GM23338 (cell line): ENCODE measurements around the gene TUBA1C. TPM values are rescaled to one million over a fixed set of nuclear protein-coding genes. Genes with fewer than 3 reads are reported as not detected.

Experiments
- ATAC-seq: fragments of 200-7000 bp; cut with Tn5 transposase; 3 replicates; pipeline ENCODE4 v1.9.1; 2020
- DNase-seq: peaks from one replicate; pipeline ENCODE4 v3.0.0-alpha.2; 2015; ENCODE audit warnings: low spot score
- H2AFZ ChIP-seq: fragments of 200-600 bp; sonication (generic); 2 replicates; pipeline ENCODE4 v1.8.0; 2016; ENCODE audit warnings: antibody characterized with exemption, mild to moderate bottlenecking, moderate library complexity
- H3F3A ChIP-seq: fragments of 200-600 bp; sonication (generic); replicated peaks from 2 replicates; pipeline ENCODE4 v1.8.0; 2017; ENCODE audit warnings: antibody characterized with exemption, mixed run types, low read depth
- H3K27ac ChIP-seq: fragments of 200-600 bp; sonication (generic); 2 replicates; pipeline ENCODE4 v1.6.1; 2016; ENCODE audit warnings: low read depth
- H3K27me3 ChIP-seq: fragments of 200-600 bp; sonication (generic); 2 replicates; pipeline ENCODE4 v1.8.0; 2016; ENCODE audit warnings: mild to moderate bottlenecking, mixed run types, moderate library complexity; ENCODE audit not compliant: insufficient read depth
- H3K36me3 ChIP-seq: fragments of 200-600 bp; sonication (generic); 2 replicates; pipeline ENCODE4 v1.8.0; 2016; ENCODE audit warnings: mild to moderate bottlenecking; ENCODE audit not compliant: insufficient read depth
- H3K4me1 ChIP-seq: fragments of 200-600 bp; sonication (generic); 2 replicates; pipeline ENCODE4 v1.8.0; 2016; ENCODE audit warnings: mild to moderate bottlenecking, moderate library complexity; ENCODE audit not compliant: insufficient read depth
- H3K4me2 ChIP-seq: fragments of 200-600 bp; sonication (generic); 2 replicates; pipeline ENCODE4 v1.7.1; 2017; ENCODE audit warnings: mixed run types
- H3K4me3 ChIP-seq: fragments of 200-600 bp; sonication (generic); 2 replicates; pipeline ENCODE4 v1.6.1; 2016; ENCODE audit warnings: mixed run types
- H3K79me2 ChIP-seq: fragments of 200-600 bp; sonication (generic); replicated peaks from 2 replicates; pipeline ENCODE4 v1.8.0; 2017; ENCODE audit warnings: mild to moderate bottlenecking; ENCODE audit not compliant: insufficient read depth
- H3K9me2 ChIP-seq: fragments of 200-600 bp; sonication (generic); 2 replicates; pipeline ENCODE4 v1.8.0; 2017; ENCODE audit not compliant: insufficient read depth
- H4K20me1 ChIP-seq: fragments of 200-600 bp; sonication (generic); replicated peaks from 2 replicates; pipeline ENCODE4 v1.8.0; 2017; ENCODE audit warnings: mild to moderate bottlenecking; ENCODE audit not compliant: insufficient read depth
- H3K27ac Mint-ChIP-seq: 2 replicates; pipeline ENCODE4 v1.8.0; 2020; ENCODE audit warnings: inconsistent platforms, mild to moderate bottlenecking, moderate library complexity, mixed read lengths
- H3K27me3 Mint-ChIP-seq: 3 replicates; pipeline ENCODE4 v1.8.0; 2022; ENCODE audit warnings: low read depth, mild to moderate bottlenecking, moderate library complexity, mixed read lengths, inconsistent platforms; ENCODE audit not compliant: insufficient read depth, poor library complexity
- H3K36me3 Mint-ChIP-seq: 3 replicates; pipeline ENCODE4 v1.8.0; 2021; ENCODE audit warnings: low read depth, mild to moderate bottlenecking, inconsistent platforms, moderate library complexity, mixed read lengths
- H3K4me1 Mint-ChIP-seq: 3 replicates; pipeline ENCODE4 v1.8.0; 2020; ENCODE audit warnings: mild to moderate bottlenecking, inconsistent platforms, mixed read lengths
- H3K4me3 Mint-ChIP-seq: 3 replicates; pipeline ENCODE4 v1.8.0; 2021; ENCODE audit warnings: moderate library complexity, mild to moderate bottlenecking, inconsistent platforms, mixed read lengths
- H3K9me3 Mint-ChIP-seq: 3 replicates; pipeline ENCODE4 v1.8.0; 2020; ENCODE audit warnings: moderate library complexity, mild to moderate bottlenecking, inconsistent platforms, mixed read lengths
- CREB1 ChIP-seq: fragments of 250-450 bp; sonication (Bioruptor Pico); IDR thresholded peaks from 2 replicates; pipeline ENCODE4 v1.5.0; 2020; ENCODE audit warnings: low read depth, mild to moderate bottlenecking, moderate library complexity
- EZH2 ChIP-seq: fragments of 200-600 bp; sonication (generic); IDR thresholded peaks from one replicate; pipeline ENCODE4 v1.8.0; 2017; ENCODE audit warnings: antibody characterized with exemption, mild to moderate bottlenecking, low read depth; ENCODE audit not compliant: unreplicated experiment
- EZH2phosphoT487 ChIP-seq: fragments of 200-600 bp; sonication (generic); IDR thresholded peaks from one replicate; pipeline ENCODE4 v1.8.1; 2018; ENCODE audit warnings: antibody characterized with exemption; ENCODE audit not compliant: unreplicated experiment
- JUNB ChIP-seq: IDR thresholded peaks from one replicate; pipeline ENCODE4 v1.6.1; 2016; ENCODE audit warnings: antibody characterized with exemption; ENCODE audit not compliant: unreplicated experiment
- STAT1 ChIP-seq: IDR thresholded peaks from one replicate; pipeline ENCODE4 v1.6.1; 2016; ENCODE audit warnings: antibody characterized with exemption; ENCODE audit not compliant: unreplicated experiment
- ZNF114 ChIP-seq: fragments of 250-450 bp; sonication (Bioruptor Pico); IDR thresholded peaks from 2 replicates; pipeline ENCODE4 v1.5.0; 2020; ENCODE audit warnings: mild to moderate bottlenecking, moderate library complexity
- ZNF331 ChIP-seq: fragments of 250-450 bp; sonication (Bioruptor Pico); IDR thresholded peaks from 2 replicates; pipeline ENCODE4 v1.5.0; 2020; ENCODE audit warnings: low read depth, mild to moderate bottlenecking, moderate library complexity
- polyA plus RNA-seq: library from polyadenylated mRNA; unstranded; fragments of >200 nt; fragmentation: Nextera tagmentation; extraction: Ambion mirVana; gene quantifications from 2 replicates; pipeline ENCODE4 v1.2.1, GENCODE V29; 2016
- total RNA-seq: library from RNA; depleted of rRNA; stranded (reverse); fragments of >200 nt; shearing (Covaris generic); gene quantifications from 2 replicates; pipeline ENCODE4 v1.2.3, GENCODE V29; 2014

The TUBA1C gene
- total and polyA plus RNA-seq, 2 experiments from 2014 or later, result 191 to 728 TPM

- Histone ChIP-seq H2AFZ (peak overlapping the region; percentile 74), H3K4me1 (peaks cover 25% of the 10 kb centered on the region), H3K79me2 (no peaks in the 10 kb centered on the region), H3K4me2 (peak overlapping the region; percentile 69), H3K4me3 (peak overlapping the region; percentile 48), H3K36me3 (no peaks in the 10 kb centered on the region), H3F3A (peaks cover 9% of the 10 kb centered on the region; the same call in 1 of the 2 replicates), H3K27me3 (peaks cover 98% of the 10 kb centered on the region), H4K20me1 (no peaks in the 10 kb centered on the region), H3K27ac (no peak overlapping the region), H3K9me2 (no peaks in the 10 kb centered on the region)
- peaks cover 85% of the 10 kb centered on the region for H3K27me3 Mint-ChIP-seq
- TF ChIP-seq ZNF331 (CRISPR knock-in tag) (no peak), EZH2 (peak; percentile 74), EZH2phosphoT487 (no peak), CREB1 (CRISPR knock-in tag) (no peak)
- H3K4me3 Mint-ChIP-seq, result peak overlapping the region; percentile 57
- H3K4me1 Mint-ChIP-seq, result peaks cover 19% of the 10 kb centered on the region; the same call in 2 of the 3 replicates
- peak; percentile 72 for DNase-seq
- H3K36me3 Mint-ChIP-seq, result no peaks in the 10 kb centered on the region
- H3K9me3 Mint-ChIP-seq, result no peaks in the 10 kb centered on the region
- ATAC-seq, result peak; percentile 9
- H3K27ac Mint-ChIP-seq, result no peak overlapping the region
Measured at GRCh38 chr12:49293056-49293956, 28.4 kb downstream of the TUBA1C start.

GRCh38 chr12:49294086-49294803 is 29.4 kb downstream of the TUBA1C start:
- Histone ChIP-seq H3K4me1 (peaks cover 25% of the 10 kb centered on the region), H3K9me2 (no peaks in the 10 kb centered on the region), H4K20me1 (no peaks in the 10 kb centered on the region), H3F3A (peaks cover 9% of the 10 kb centered on the region; the same call in 1 of the 2 replicates), H3K4me3 (no peak overlapping the region; the same call in 1 of the 2 replicates), H3K27ac (no peak overlapping the region), H3K4me2 (peak overlapping the region; percentile 81), H3K79me2 (no peaks in the 10 kb centered on the region), H3K27me3 (peaks cover 99% of the 10 kb centered on the region), H2AFZ (no peak overlapping the region), H3K36me3 (no peaks in the 10 kb centered on the region)
- no peak overlapping the region for H3K27ac Mint-ChIP-seq
- peak; percentile 1; the same call in 1 of the 3 replicates for ATAC-seq
- H3K4me3 Mint-ChIP-seq, result 0 out of 3 replicates have a peak overlapping the region, but pooled peaks have one; percentile 57
- peaks cover 22% of the 10 kb centered on the region; the same call in 2 of the 3 replicates for H3K4me1 Mint-ChIP-seq
- no peak for DNase-seq
- TF ChIP-seq ZNF331 (CRISPR knock-in tag) (no peak), JUNB (no peak), EZH2 (no peak), STAT1 (no peak)
- H3K9me3 Mint-ChIP-seq, result no peaks in the 10 kb centered on the region
- no peaks in the 10 kb centered on the region; the same call in 2 of the 3 replicates for H3K36me3 Mint-ChIP-seq
- peaks cover 85% of the 10 kb centered on the region for H3K27me3 Mint-ChIP-seq

DNA sequence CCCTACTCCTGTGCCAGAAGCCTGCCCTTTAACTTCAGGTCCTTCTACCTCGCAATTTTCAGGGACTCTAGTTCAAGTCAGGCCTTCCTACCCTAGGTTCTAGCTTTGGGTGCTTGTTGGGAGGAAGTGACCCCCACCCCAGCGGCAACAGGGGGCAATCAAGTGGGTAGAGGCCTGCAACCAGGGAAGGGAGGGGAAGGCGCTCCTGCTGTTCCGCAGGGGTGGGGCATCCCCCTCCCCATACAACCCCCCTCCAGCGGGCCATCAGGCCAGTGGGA is 29.9 kb downstream of the TUBA1C start:
- no peaks in the 10 kb centered on the region for H3K36me3 ChIP-seq
- no peak for DNase-seq
- peak overlapping the region; percentile 81 for H3K4me2 ChIP-seq
- no peak overlapping the region for H3K27ac Mint-ChIP-seq
- no peak for ATAC-seq
- H3K27me3 ChIP-seq, result peaks cover 99% of the 10 kb centered on the region
- no peaks in the 10 kb centered on the region for H3K79me2 ChIP-seq
- no peaks in the 10 kb centered on the region for H4K20me1 ChIP-seq
- H3K27me3 Mint-ChIP-seq, result peaks cover 83% of the 10 kb centered on the region
- no peak overlapping the region for H3K27ac ChIP-seq
- peaks cover 22% of the 10 kb centered on the region; the same call in 2 of the 3 replicates for H3K4me1 Mint-ChIP-seq
- H3K4me1 ChIP-seq, result peaks cover 25% of the 10 kb centered on the region
- TF ChIP-seq ZNF114 (no peak), EZH2 (peak; percentile 22)
- H3K4me3 ChIP-seq, result peak overlapping the region; percentile 52
- no peaks in the 10 kb centered on the region for H3K9me2 ChIP-seq
- no peak overlapping the region; the same call in 1 of the 2 replicates for H2AFZ ChIP-seq
- peaks cover 9% of the 10 kb centered on the region; the same call in 1 of the 2 replicates for H3F3A ChIP-seq
- H3K9me3 Mint-ChIP-seq, result no peaks in the 10 kb centered on the region
- 0 out of 3 replicates have a peak overlapping the region, but pooled peaks have one; percentile 6 for H3K4me3 Mint-ChIP-seq
- no peaks in the 10 kb centered on the region; the same call in 2 of the 3 replicates for H3K36me3 Mint-ChIP-seq
